ENCODE data around the gene CDH13.

The CDH13 gene

DNA sequence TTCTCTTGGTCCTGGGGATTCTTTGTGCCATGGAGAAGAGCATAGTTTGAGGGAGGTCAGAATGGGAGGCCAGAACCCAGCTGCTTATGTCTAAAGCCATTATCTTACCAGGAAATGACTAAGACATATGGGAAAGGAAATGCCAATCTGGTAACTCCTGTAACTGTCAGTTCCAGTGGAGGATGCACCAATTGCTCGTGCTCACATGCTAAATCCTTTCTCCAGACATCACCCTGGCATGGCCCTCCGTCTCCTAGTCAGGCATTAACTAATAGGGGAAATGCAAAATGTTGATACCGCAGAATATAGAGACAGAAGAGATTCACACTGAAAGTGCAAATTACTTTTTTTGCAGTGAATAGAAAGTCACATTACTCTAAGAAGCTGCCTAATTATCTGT, 925.5 kb downstream of the CDH13 start:
- no peak for ATAC-seq
- no peak for TF ChIP-seq TCF4 (CRISPR knock-in tag; IDR thresholded peaks at IDR 0.05; ENCODE audit: borderline replicate concordance)
- TF ChIP-seq ESRRG (CRISPR knock-in tag; IDR thresholded peaks at IDR 0.05), result no peak
- no peak for TF ChIP-seq GLIS3 (CRISPR knock-in tag; IDR thresholded peaks at IDR 0.05)
- no peak for TF ChIP-seq ZC3H10 (CRISPR knock-in tag; IDR thresholded peaks at IDR 0.05)
- TF ChIP-seq OSR1 (CRISPR knock-in tag; IDR thresholded peaks at IDR 0.05), result no peak
- TF ChIP-seq, protein P1, sequence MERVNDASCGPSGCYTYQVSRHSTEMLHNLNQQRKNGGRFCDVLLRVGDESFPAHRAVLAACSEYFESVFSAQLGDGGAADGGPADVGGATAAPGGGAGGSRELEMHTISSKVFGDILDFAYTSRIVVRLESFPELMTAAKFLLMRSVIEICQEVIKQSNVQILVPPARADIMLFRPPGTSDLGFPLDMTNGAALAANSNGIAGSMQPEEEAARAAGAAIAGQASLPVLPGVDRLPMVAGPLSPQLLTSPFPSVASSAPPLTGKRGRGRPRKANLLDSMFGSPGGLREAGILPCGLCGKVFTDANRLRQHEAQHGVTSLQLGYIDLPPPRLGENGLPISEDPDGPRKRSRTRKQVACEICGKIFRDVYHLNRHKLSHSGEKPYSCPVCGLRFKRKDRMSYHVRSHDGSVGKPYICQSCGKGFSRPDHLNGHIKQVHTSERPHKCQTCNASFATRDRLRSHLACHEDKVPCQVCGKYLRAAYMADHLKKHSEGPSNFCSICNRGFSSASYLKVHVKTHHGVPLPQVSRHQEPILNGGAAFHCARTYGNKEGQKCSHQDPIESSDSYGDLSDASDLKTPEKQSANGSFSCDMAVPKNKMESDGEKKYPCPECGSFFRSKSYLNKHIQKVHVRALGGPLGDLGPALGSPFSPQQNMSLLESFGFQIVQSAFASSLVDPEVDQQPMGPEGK (CRISPR knock-in tag; IDR thresholded peaks at IDR 0.05; ENCODE audit: borderline replicate concordance), result no peak
- no peak for TF ChIP-seq ZNF70 (CRISPR knock-in tag; IDR thresholded peaks at IDR 0.05)
- TF ChIP-seq TOX (CRISPR knock-in tag; IDR thresholded peaks at IDR 0.05; ENCODE audit: borderline replicate concordance), result no peak
- TF ChIP-seq, protein P2, sequence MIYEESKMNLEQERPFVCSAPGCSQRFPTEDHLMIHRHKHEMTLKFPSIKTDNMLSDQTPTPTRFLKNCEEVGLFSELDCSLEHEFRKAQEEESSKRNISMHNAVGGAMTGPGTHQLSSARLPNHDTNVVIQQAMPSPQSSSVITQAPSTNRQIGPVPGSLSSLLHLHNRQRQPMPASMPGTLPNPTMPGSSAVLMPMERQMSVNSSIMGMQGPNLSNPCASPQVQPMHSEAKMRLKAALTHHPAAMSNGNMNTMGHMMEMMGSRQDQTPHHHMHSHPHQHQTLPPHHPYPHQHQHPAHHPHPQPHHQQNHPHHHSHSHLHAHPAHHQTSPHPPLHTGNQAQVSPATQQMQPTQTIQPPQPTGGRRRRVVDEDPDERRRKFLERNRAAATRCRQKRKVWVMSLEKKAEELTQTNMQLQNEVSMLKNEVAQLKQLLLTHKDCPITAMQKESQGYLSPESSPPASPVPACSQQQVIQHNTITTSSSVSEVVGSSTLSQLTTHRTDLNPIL (CRISPR knock-in tag; IDR thresholded peaks at IDR 0.05; ENCODE audit: low read depth), result no peak
- TF ChIP-seq ISL1 (CRISPR knock-in tag; IDR thresholded peaks at IDR 0.05), result no peak
- TF ChIP-seq BACH2 (CRISPR knock-in tag; IDR thresholded peaks at IDR 0.05; ENCODE audit: borderline replicate concordance), result no peak
- TF ChIP-seq, protein P3, sequence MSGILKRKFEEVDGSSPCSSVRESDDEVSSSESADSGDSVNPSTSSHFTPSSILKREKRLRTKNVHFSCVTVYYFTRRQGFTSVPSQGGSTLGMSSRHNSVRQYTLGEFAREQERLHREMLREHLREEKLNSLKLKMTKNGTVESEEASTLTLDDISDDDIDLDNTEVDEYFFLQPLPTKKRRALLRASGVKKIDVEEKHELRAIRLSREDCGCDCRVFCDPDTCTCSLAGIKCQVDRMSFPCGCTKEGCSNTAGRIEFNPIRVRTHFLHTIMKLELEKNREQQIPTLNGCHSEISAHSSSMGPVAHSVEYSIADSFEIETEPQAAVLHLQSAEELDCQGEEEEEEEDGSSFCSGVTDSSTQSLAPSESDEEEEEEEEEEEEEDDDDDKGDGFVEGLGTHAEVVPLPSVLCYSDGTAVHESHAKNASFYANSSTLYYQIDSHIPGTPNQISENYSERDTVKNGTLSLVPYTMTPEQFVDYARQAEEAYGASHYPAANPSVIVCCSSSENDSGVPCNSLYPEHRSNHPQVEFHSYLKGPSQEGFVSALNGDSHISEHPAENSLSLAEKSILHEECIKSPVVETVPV (CRISPR knock-in tag; IDR thresholded peaks at IDR 0.05), result no peak
- TF ChIP-seq SNAI2 (CRISPR knock-in tag; IDR thresholded peaks at IDR 0.05), result no peak
- no peak for TF ChIP-seq PPARA (CRISPR knock-in tag; IDR thresholded peaks at IDR 0.05; ENCODE audit: borderline replicate concordance)
- no peak for TF ChIP-seq ZNF8 (CRISPR knock-in tag; IDR thresholded peaks at IDR 0.05)
- TF ChIP-seq RARB (CRISPR knock-in tag; IDR thresholded peaks at IDR 0.05), result no peak
- no peak for TF ChIP-seq ZNF565 (CRISPR knock-in tag; conservative IDR thresholded peaks at IDR 0.05; ENCODE audit: low read depth)

DNA sequence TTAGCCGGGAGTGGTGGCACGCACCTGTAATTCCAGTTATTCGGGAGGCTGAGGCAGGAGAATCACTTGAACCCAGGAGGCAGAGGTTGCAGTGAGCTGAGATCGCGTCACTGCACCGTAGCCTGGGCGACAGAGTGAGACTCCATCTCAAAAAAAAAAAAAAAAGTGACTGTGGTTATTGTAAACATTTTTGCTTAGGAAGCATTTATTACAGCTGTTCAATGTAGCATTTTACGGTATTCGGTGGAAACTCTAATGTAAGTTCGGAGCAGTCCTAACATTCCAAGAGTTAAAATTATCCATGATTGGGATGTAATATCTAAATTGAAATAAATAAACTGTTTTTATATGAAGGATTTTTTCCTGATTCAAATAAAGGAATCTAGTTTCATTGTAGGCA, 926.2 kb downstream of the CDH13 start:
- TF ChIP-seq ZNF70 (CRISPR knock-in tag; IDR thresholded peaks at IDR 0.05), result no peak
- TF ChIP-seq GLIS3 (CRISPR knock-in tag; IDR thresholded peaks at IDR 0.05), result no peak
- TF ChIP-seq CSDC2 (CRISPR knock-in tag; IDR thresholded peaks at IDR 0.05), result no peak
- ATAC-seq, result no peak

DNA sequence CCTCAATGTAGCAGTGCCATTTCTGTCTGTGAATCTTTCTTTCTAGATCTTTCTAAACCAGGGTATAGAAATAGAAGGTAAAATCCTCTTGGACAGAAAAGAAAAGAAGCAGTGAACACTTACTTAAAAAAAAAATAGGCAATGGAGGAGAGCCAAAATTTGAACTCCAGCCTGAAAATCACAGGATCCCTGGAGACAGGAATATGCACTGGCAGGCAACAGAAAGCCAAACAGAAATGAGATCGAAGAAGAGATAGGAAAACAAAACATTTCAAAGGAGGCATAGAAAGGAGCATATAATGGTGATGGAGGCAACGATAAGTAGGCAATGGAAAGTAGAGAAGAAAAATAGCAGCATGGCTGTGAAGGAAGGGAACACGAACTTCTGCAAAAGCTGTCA, 927.3 kb downstream of the CDH13 start:
- TF ChIP-seq ZNF565 (CRISPR knock-in tag; conservative IDR thresholded peaks at IDR 0.05; ENCODE audit: low read depth), result no peak
- TF ChIP-seq, protein P1 (CRISPR knock-in tag; IDR thresholded peaks at IDR 0.05; ENCODE audit: borderline replicate concordance), result no peak
- no peak for TF ChIP-seq ZFP3 (CRISPR knock-in tag; IDR thresholded peaks at IDR 0.05)
- TF ChIP-seq ARNTL (CRISPR knock-in tag; IDR thresholded peaks at IDR 0.05; ENCODE audit: borderline replicate concordance, low read depth), result no peak
- TF ChIP-seq ZC3H10 (CRISPR knock-in tag; IDR thresholded peaks at IDR 0.05), result no peak
- TF ChIP-seq OSR1 (CRISPR knock-in tag; IDR thresholded peaks at IDR 0.05), result no peak
- no peak for TF ChIP-seq PPARA (CRISPR knock-in tag; IDR thresholded peaks at IDR 0.05; ENCODE audit: borderline replicate concordance)
- TF ChIP-seq ZNF8 (CRISPR knock-in tag; IDR thresholded peaks at IDR 0.05), result no peak
- TF ChIP-seq CSDC2 (CRISPR knock-in tag; IDR thresholded peaks at IDR 0.05), result no peak
- no peak for TF ChIP-seq TOX (CRISPR knock-in tag; IDR thresholded peaks at IDR 0.05; ENCODE audit: borderline replicate concordance)
- no peak for TF ChIP-seq TCF4 (CRISPR knock-in tag; IDR thresholded peaks at IDR 0.05; ENCODE audit: borderline replicate concordance)
- no peak for TF ChIP-seq ZFP30 (CRISPR knock-in tag; IDR thresholded peaks at IDR 0.05)
- TF ChIP-seq ESRRG (CRISPR knock-in tag; IDR thresholded peaks at IDR 0.05), result no peak
- no peak for ATAC-seq

DNA sequence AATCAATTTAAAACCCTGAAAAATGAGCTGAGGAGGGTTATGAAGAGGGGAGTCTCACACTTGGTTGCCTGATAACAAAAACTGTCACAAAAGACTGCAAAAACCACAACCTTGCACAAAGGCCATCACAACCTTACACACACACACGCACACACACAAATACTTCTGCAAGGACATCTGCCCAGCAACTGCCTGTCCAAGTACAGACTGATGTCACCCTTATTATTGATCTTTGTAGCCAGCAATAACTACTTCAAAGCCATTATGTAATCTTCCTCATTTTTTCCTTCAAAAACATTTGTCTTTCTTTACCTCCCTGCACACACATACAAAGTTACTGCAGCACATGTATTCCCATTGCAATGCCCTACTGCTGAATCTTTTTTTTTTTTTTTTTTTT, 927.8 kb downstream of the CDH13 start:
- TF ChIP-seq, protein P2 (CRISPR knock-in tag; IDR thresholded peaks at IDR 0.05; ENCODE audit: low read depth), result no peak
- TF ChIP-seq CSDC2 (CRISPR knock-in tag; IDR thresholded peaks at IDR 0.05) (no peak), ZFP30 (CRISPR knock-in tag; IDR thresholded peaks at IDR 0.05) (no peak), ZC3H10 (CRISPR knock-in tag; IDR thresholded peaks at IDR 0.05) (no peak), TOX (CRISPR knock-in tag; IDR thresholded peaks at IDR 0.05; ENCODE audit: borderline replicate concordance) (no peak), RARB (CRISPR knock-in tag; IDR thresholded peaks at IDR 0.05) (no peak), ZFP3 (CRISPR knock-in tag; IDR thresholded peaks at IDR 0.05) (no peak), ZNF565 (CRISPR knock-in tag; conservative IDR thresholded peaks at IDR 0.05; ENCODE audit: low read depth) (no peak), ISL1 (CRISPR knock-in tag; IDR thresholded peaks at IDR 0.05) (no peak), OSR1 (CRISPR knock-in tag; IDR thresholded peaks at IDR 0.05) (no peak)
- TF ChIP-seq, protein P1 (CRISPR knock-in tag; IDR thresholded peaks at IDR 0.05; ENCODE audit: borderline replicate concordance), result no peak
- no peak for ATAC-seq

Measured in SK-N-SH treated with all-trans-retinoic acid at 6 μM for 48 hours (cell line).